Liver (tissue), 9 donors: ENCODE data around the gene RALGPS1. TPM values are rescaled to one million over a fixed set of nuclear protein-coding genes. Genes with fewer than 3 reads are reported as not detected.

Experiments
- DNase-seq: peaks from one replicate; pipeline ENCODE4 v3.0.0-alpha.2; 2017; ENCODE audit warnings: low spot score
- H3K27ac ChIP-seq, 2 donors: one replicate each; pipeline ENCODE4 v1.7.0; 2013; ENCODE audit warnings: inconsistent platforms in 2 of 2, low read length in 2 of 2, control low read depth in 1 of 2, low read depth in 1 of 2, mild to moderate bottlenecking in 1 of 2
- H3K27me3 ChIP-seq, 4 donors: one replicate each; pipeline versions ENCODE4 v1.6.1 to v1.7.0; 2013; ENCODE audit warnings: low read length in 3 of 4, inconsistent platforms in 1 of 4, mild to moderate bottlenecking in 1 of 4, moderate library complexity in 1 of 4; ENCODE audit not compliant: control insufficient read depth in 4 of 4, insufficient read depth in 4 of 4
- H3K36me3 ChIP-seq, 4 donors: one replicate each; pipeline versions ENCODE4 v1.6.1 to v1.7.0; 2013; ENCODE audit warnings: low read length in 3 of 4, mild to moderate bottlenecking in 3 of 4, low read depth in 1 of 4, moderate library complexity in 1 of 4; ENCODE audit not compliant: control insufficient read depth in 4 of 4, insufficient read depth in 3 of 4
- H3K4me1 ChIP-seq, 4 donors: one replicate each; pipeline versions ENCODE4 v1.6.1 to v1.7.0; 2013; ENCODE audit warnings: low read length in 3 of 4, mild to moderate bottlenecking in 3 of 4, moderate library complexity in 1 of 4; ENCODE audit not compliant: control insufficient read depth in 4 of 4, insufficient read depth in 4 of 4
- H3K4me3 ChIP-seq, 3 donors: one replicate each; pipeline versions ENCODE4 v1.6.1 to v1.7.0; 2013; ENCODE audit warnings: low read length in 3 of 3, control low read depth in 1 of 3, low read depth in 1 of 3, mild to moderate bottlenecking in 1 of 3
- H3K9ac ChIP-seq, 2 donors: one replicate each; pipeline ENCODE4 v1.7.0; 2013; ENCODE audit warnings: low read length in 2 of 2, mild to moderate bottlenecking in 2 of 2, moderate library complexity in 2 of 2, control low read depth in 1 of 2, low read depth in 1 of 2
- H3K9me3 ChIP-seq, 4 donors: one replicate each; pipeline versions ENCODE4 v1.6.1 to v1.7.0; 2013; ENCODE audit warnings: low read length in 3 of 4; ENCODE audit not compliant: control insufficient read depth in 4 of 4
- CTCF ChIP-seq: fragments of 150-350 bp; IDR thresholded peaks from 2 replicates; pipeline ENCODE4 v1.5.1; 2017; ENCODE audit warnings: improper control_type of control experiment, low read depth, low read length; ENCODE audit not compliant: missing input control
- EGR1 ChIP-seq, 2 donors: IDR thresholded peaks; 2 replicates each; pipeline ENCODE4 v1.6.1; 2016 to 2018; ENCODE audit warnings: antibody characterized with exemption in 2 of 2, low read depth in 2 of 2
- FOXA1 ChIP-seq: IDR thresholded peaks from 2 replicates; pipeline ENCODE4 v1.6.1; 2016; ENCODE audit warnings: antibody characterized with exemption
- FOXA2 ChIP-seq: IDR thresholded peaks from 2 replicates; pipeline ENCODE4 v1.6.1; 2016; ENCODE audit warnings: antibody characterized with exemption
- GABPA ChIP-seq, 2 donors: IDR thresholded peaks in 1 of 2; conservative IDR thresholded peaks in 1 of 2; 2 replicates each; pipeline ENCODE4 v1.6.1; 2016; ENCODE audit warnings: antibody characterized with exemption in 2 of 2, mild to moderate bottlenecking in 1 of 2, moderate library complexity in 1 of 2
- HNF4A ChIP-seq, 2 donors: conservative IDR thresholded peaks; 2 replicates each; pipeline ENCODE4 v1.6.1; 2016; ENCODE audit warnings: antibody characterized with exemption in 2 of 2, mild to moderate bottlenecking in 2 of 2
- HNF4G ChIP-seq: IDR thresholded peaks from 2 replicates; pipeline ENCODE4 v1.6.1; 2016; ENCODE audit warnings: antibody characterized with exemption
- JUND ChIP-seq, 2 donors: IDR thresholded peaks; 2 replicates each; pipeline ENCODE4 v1.6.1; 2016; ENCODE audit warnings: antibody characterized with exemption in 2 of 2
- MAX ChIP-seq: IDR thresholded peaks from 2 replicates; pipeline ENCODE4 v1.6.1; 2016; ENCODE audit warnings: antibody characterized with exemption
- NR2F2 ChIP-seq: IDR thresholded peaks from 2 replicates; pipeline ENCODE4 v1.6.1; 2016; ENCODE audit warnings: antibody characterized with exemption
- RAD21 ChIP-seq, 2 donors: IDR thresholded peaks; 2 replicates each; pipeline ENCODE4 v1.6.1; 2016; ENCODE audit warnings: antibody characterized with exemption in 2 of 2, mild to moderate bottlenecking in 2 of 2
- RXRA ChIP-seq, 2 donors: IDR thresholded peaks; 2 replicates each; pipeline ENCODE4 v1.6.1; 2017 to 2018; ENCODE audit warnings: antibody characterized with exemption in 2 of 2, mild to moderate bottlenecking in 1 of 2
- SP1 ChIP-seq: IDR thresholded peaks from 2 replicates; pipeline ENCODE4 v1.6.1; 2018; ENCODE audit warnings: antibody characterized with exemption, mild to moderate bottlenecking
- TAF1 ChIP-seq: conservative IDR thresholded peaks from 2 replicates; pipeline ENCODE4 v1.6.1; 2016; ENCODE audit warnings: antibody characterized with exemption, mild to moderate bottlenecking
- YY1 ChIP-seq: IDR thresholded peaks from 2 replicates; pipeline ENCODE4 v1.6.1; 2016; ENCODE audit warnings: antibody characterized with exemption, mild to moderate bottlenecking
- ZBTB33 ChIP-seq: IDR thresholded peaks from 2 replicates; pipeline ENCODE4 v1.6.1; 2016; ENCODE audit warnings: antibody characterized with exemption
- WGBS: extraction: QIAGEN DNeasy Blood & Tissue Kit; methylation state at CpG from one replicate; pipeline ENCODE4 v1.1.7; 2013; 5-methylcytosine and 5-hydroxymethylcytosine counted together
- polyA plus RNA-seq, 2 donors: library from polyadenylated mRNA; stranded (reverse) in 1 of 2; unstranded in 1 of 2; fragments of 200-250 nt in 1 of 2; fragments of >200 nt in 1 of 2; fragmentation: Nextera tagmentation in 1 of 2; extraction: Ambion mirVana in 1 of 2; gene quantifications; one replicate each; pipeline versions ENCODE4 v1.2.1 to v1.2.3, GENCODE V29; 2013 to 2015
- total RNA-seq, 2 donors: library from RNA; depleted of rRNA; stranded (reverse); fragments of >200 nt; gene quantifications; one replicate each; pipeline ENCODE4 v1.2.3, GENCODE V29; 2014
- TF ChIP-seq, protein P1 (sequence below): IDR thresholded peaks from 2 replicates; pipeline ENCODE4 v1.6.1; 2016; ENCODE audit warnings: antibody characterized with exemption, mild to moderate bottlenecking
- TF ChIP-seq, protein P2 (sequence below): IDR thresholded peaks from 2 replicates; pipeline ENCODE4 v1.6.1; 2016; ENCODE audit warnings: antibody characterized with exemption
- donor health status: healthy.
- donor health status: healthy.
- donor health status: healthy.
- donor health status: healthy.
- donor health status: healthy.

Gene RALGPS1
- total and polyA plus RNA-seq, 4 donors, result 1.4 to 2.7 (median 2.0) TPM

DNA sequence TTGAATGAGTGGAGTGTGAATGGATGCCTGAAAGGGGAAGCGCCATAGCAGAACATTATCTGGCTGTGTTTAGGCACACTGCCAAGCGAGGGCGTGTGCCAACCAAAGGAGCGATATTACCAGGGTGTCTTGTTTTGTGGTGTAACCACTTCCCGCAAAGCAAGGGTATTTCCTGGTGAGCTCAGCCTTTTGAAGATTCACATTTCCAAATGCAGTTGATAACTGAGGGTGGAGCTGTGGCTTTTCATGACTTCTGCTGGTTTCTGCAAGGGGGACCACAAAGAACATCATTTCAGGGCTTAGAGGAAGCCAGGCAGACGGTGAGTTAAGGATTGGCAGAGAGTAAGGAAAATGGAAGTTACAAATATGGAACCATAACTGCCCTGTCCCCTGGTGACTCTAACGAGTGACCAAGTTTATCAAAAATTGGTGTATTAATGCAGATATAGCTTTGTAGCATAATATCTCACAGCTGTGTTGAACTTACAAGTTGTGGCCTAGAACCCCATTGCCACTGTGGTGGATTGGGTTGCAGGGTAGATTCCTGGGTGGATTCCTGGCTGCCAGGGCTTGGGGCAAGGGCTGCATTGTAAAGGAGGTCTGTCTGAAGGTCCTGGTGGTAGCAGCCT lies 71.4 kb downstream of the RALGPS1 start:
- peaks cover 0 to 3% (median 0%) of the 10 kb centered on the region in 4 donors for H3K36me3 ChIP-seq
- H3K9me3 ChIP-seq, result no peaks in the 10 kb centered on the region
- no peak overlapping the region for H3K27ac ChIP-seq
- no peak for TF ChIP-seq HNF4G
- TF ChIP-seq SP1, result no peak
- TF ChIP-seq, protein P1, sequence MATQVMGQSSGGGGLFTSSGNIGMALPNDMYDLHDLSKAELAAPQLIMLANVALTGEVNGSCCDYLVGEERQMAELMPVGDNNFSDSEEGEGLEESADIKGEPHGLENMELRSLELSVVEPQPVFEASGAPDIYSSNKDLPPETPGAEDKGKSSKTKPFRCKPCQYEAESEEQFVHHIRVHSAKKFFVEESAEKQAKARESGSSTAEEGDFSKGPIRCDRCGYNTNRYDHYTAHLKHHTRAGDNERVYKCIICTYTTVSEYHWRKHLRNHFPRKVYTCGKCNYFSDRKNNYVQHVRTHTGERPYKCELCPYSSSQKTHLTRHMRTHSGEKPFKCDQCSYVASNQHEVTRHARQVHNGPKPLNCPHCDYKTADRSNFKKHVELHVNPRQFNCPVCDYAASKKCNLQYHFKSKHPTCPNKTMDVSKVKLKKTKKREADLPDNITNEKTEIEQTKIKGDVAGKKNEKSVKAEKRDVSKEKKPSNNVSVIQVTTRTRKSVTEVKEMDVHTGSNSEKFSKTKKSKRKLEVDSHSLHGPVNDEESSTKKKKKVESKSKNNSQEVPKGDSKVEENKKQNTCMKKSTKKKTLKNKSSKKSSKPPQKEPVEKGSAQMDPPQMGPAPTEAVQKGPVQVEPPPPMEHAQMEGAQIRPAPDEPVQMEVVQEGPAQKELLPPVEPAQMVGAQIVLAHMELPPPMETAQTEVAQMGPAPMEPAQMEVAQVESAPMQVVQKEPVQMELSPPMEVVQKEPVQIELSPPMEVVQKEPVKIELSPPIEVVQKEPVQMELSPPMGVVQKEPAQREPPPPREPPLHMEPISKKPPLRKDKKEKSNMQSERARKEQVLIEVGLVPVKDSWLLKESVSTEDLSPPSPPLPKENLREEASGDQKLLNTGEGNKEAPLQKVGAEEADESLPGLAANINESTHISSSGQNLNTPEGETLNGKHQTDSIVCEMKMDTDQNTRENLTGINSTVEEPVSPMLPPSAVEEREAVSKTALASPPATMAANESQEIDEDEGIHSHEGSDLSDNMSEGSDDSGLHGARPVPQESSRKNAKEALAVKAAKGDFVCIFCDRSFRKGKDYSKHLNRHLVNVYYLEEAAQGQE, result no peak
- TF ChIP-seq, protein P2, sequence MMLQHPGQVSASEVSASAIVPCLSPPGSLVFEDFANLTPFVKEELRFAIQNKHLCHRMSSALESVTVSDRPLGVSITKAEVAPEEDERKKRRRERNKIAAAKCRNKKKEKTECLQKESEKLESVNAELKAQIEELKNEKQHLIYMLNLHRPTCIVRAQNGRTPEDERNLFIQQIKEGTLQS, result no peak
- TF ChIP-seq FOXA2, result no peak
- TF ChIP-seq ZBTB33, result no peak
- TF ChIP-seq RXRA (IDR thresholded peaks at IDR 0.05), result no peak
- TF ChIP-seq YY1, result no peak
- TF ChIP-seq GABPA (IDR thresholded peaks at IDR 0.05 in 1 of 2, conservative IDR thresholded peaks at IDR 0.05 in 1 of 2), result no peak
- TF ChIP-seq RAD21 (IDR thresholded peaks at IDR 0.05), result no peak
- no peak for TF ChIP-seq MAX
- no peak for TF ChIP-seq JUND (IDR thresholded peaks at IDR 0.05)
- no peak for TF ChIP-seq CTCF
- no peak for TF ChIP-seq NR2F2
- no peak for TF ChIP-seq FOXA1
- TF ChIP-seq HNF4A (conservative IDR thresholded peaks at IDR 0.05), result no peak
- TF ChIP-seq TAF1, result no peak
- TF ChIP-seq EGR1 (IDR thresholded peaks at IDR 0.05; ENCODE audit: low read depth in 2 of 2), result no peak
- WGBS, result 72% methylated on average over 7 of the region's 7 CpGs
- no peak overlapping the region for H3K4me3 ChIP-seq
- no peak overlapping the region for H3K9ac ChIP-seq
- no peak for DNase-seq
- no peaks in the 10 kb centered on the region for H3K27me3 ChIP-seq
- no peaks in the 10 kb centered on the region for H3K4me1 ChIP-seq
